Stimulated activated CD8-positive, alpha-beta memory T cell treated with anti-CD3 and anti-CD28 coated beads, Interleukin-12 subunit alpha, Interleukin-12 subunit beta, amount 100 ng/mL, for 24 hours (primary cell): ENCODE data around the gene UBE2Z.
"Not testable (repeated sequence)": the region's sequence is repeated elsewhere in the genome, so short reads cannot be mapped to it uniquely, and the experiment has no call there.

Source experiments
- DNase-seq: peaks from one replicate; pipeline ENCODE4 v3.0.0-alpha.2; 2020; ENCODE audit errors: extremely low read depth

UBE2Z gene

DNA sequence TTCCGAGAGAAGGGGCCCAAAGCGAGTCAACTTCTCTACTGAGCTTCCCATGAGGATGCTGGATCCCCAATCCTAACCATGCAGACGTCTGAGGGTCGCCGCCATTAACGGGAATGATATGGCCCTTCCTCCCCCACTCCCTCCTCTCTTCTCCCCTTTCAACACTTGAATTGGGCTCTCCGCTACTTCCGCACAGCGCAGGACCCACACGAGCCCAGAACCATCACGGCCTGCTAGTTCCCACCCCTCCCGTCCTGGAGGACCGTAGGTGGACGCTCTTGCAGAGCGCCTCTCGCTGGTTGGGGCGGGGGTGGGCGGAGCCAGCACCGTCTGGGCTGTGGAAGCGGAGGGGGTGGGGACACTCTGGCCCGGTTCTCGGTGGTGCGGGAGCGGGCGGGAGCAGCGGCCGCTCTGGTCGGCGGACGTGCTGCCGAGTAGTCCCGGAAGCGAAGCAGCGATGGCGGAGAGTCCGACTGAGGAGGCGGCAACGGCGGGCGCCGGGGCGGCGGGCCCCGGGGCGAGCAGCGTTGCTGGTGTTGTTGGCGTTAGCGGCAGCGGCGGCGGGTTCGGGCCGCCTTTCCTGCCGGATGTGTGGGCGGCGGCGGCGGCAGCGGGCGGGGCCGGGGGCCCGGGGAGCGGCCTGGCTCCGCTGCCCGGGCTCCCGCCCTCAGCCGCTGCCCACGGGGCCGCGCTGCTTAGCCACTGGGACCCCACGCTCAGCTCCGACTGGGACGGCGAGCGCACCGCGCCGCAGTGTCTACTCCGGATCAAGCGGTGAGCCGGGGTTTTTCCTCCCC is at the start of gene UBE2Z:
Gene UBE2Z, plus strand, starts transcription at position 361 of the 797 bp plus-strand sequence. Its CDS starts 97 bp downstream, at position 458.
- peak; percentile 79 for DNase-seq

- DNase-seq: no peak
Measured at GRCh38 chr17:48860034-48860433, 48.2 kb upstream of the UBE2Z start.

DNA sequence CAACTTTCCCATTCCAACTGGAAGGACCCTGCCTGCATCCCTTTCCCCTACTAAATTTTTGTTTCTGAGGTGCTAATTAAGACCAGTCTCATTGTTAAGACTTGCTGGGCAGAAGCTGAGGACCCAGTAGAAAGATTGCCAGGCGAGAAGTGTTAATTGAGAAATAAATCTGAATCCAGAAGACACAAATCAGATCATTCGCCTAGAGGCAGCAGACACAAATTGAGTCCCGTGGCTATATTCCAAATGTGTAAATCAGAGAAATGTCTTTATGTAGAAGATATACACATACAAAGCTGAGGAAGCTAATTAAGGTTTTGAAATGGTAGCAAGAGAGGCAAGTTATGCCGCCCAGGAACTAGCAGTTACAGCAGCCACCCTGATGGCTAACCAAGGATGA is 47.8 kb upstream of the UBE2Z start:
- DNase-seq: no peak

DNA sequence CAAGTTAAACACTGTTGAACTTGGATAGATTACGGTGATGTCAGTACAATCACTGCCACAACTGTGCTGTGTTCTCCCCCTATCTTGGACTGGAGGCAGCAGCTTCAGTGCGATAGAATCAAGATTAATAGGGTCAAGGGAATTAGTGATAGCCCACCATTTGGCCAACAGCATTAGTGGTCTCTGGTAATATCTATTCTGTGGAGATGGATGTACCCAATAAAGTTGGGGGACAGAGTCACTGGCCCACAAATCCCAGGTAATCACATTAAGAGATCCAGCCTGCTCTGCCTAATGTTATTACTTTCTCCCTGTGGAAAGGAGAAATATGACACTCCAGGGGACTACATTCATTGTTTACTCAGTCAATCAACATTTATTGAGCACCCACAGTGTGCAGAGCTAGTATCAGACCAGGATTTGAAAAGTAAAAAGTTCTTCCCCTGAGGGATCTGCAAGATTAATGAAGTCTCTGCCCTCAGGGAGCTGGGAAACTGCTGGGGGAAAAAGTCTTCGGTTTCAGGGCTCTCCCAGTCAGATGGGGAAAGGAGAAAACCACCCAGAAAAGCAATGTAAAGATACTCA is 39.2 kb upstream of the UBE2Z start:
- DNase-seq: no peak

GRCh38 chr17:48869821-48870318 is 38.3 kb upstream of the UBE2Z start:
- no peak for DNase-seq

GRCh38 chr17:48871035-48871550 is 37.1 kb upstream of the UBE2Z start:
- DNase-seq: no peak

- no peak for DNase-seq
Measured at GRCh38 chr17:48871551-48872351, 36.5 kb upstream of the UBE2Z start.

DNA sequence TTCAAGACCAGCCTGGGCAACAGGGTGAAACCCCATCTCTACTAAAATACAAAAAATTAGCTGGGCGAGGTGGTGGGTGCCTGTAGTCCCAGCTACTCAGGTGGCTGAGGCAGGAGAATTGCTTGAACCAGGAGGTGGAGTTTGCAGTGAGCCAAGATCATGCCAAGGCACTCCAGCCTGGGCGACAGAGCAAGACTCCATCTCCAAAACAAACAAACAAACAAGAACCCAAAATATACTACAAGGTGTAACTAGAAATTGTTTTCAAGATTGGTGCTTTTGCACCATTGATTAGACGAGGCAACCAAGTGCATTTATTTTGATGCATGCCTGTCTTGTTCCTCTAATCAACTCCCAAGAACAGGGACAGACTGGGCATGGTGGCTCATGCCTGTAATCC is 35.8 kb upstream of the UBE2Z start:
- DNase-seq: not testable (repeated sequence)

- DNase-seq: no peak
Measured at GRCh38 chr17:48873209-48873608, 35.0 kb upstream of the UBE2Z start.

DNA sequence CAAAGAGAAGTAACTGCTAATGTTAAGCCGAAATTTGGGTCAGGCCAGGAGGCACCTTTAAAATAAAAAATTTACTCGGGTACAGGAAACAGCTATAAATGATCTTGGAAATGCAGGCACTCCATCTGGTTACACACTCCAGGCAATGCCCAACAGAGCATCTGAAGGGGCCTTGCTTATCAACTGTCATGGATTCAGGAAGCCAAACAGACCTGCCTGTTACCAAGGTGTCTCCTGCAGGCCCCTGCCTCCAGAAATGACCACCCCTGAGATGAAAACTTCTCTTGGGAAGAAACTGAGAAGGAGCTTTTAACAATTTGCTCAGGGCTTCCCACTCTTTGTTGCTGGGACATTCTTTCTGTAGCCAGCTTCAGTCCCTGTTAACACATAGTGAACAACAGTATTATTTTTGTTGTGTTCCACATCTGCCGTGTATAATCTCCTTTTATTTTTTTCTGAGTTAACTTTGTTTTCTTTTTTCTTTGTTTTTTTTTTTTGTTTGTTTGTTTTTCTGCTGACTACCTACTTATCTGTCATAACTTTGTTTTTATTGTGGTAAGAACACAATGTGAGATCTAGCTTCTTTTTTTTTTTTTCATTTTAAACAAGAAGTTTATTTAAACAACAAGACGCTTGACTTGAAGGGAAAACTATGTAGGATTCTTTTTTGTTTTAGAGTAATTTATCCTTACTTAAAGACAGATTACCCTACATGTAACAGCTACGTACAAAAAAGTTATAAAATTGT is 34.3 kb upstream of the UBE2Z start:
- DNase-seq: no peak

DNA sequence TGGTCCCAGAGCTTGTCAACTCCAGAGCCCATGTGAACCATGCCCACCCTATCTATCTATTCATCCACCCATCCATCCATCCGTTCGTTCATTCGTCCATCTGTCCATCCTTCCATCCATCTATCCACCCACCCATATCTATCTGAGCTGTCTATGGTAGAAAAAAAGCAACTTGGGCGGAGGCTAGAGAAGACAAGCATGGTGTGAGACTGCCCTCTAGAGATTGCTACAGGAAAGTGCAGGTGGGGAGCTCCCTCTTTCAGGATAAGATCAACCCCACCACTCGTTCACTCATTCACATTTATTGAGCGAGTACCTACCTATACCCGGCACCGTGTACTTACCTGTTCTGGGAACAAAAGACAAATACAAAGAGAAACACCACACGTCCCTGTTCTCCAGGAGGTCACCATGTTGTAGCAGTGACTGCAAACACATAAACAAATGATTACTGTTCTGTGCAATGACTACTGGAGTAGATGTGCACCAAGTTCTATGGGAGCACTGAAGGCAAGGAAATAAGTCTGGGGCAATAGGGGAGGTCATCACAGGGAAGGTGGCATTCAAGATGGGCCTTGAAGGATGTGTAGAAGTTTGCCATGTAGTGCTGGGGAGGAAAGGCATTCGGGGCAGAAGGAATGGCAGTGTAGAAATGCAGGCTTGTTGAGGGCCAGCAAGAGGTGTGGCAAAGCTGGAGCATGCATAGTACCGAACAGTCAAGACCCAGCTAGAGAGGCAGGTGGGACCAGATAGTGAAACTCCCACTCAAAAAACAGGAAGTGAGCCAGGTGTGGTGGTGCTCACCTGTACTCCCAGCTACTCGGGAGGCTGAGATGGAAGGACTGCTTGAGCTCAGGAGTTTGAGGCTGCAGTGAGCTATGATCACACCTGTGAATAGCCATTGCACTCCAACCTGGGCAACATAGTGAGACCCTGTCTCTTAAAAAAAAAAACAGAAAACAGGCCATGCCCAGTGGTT is 29.0 kb upstream of the UBE2Z start:
- DNase-seq: peak; percentile 7

GRCh38 chr17:48882272-48882671 is 25.9 kb upstream of the UBE2Z start:
- no peak for DNase-seq

- no peak for DNase-seq
Measured at GRCh38 chr17:48883171-48883570, 25.0 kb upstream of the UBE2Z start.

- no peak for DNase-seq
Measured at GRCh38 chr17:48890086-48890485, 18.1 kb upstream of the UBE2Z start.

DNA sequence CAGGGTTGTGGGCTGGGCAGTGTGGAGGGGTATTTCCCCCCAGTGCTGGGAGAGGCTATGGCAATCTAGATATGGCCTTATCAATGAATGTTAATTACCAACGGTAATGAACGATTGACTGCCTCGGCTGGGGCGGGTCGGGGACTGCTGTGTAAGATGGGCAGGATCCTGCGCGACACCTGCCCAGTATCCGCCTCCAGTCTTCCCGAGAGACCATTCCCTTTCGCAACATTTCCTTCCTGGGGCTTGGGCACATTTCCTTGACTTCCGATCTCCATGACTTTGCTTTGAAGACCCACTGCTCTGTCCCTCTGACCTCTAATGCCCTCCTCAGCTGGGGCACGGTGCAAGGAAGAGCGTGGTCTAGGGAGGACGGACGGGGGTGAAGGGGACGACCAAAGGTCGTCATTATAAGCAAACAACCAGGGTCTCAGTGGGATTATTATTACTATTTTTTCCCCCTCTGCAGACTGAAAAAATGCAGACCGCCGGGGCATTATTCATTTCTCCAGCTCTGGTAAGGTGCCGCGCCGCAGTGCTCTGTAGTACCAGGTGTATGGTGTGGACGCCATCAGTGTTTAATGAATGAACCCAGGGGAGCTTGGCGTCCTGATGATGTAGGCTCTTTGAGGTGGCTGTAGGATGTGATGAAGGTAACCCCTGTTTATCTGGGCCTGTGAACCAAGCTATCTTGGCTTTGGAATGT is 15.1 kb upstream of the UBE2Z start:
- no peak for DNase-seq

DNA sequence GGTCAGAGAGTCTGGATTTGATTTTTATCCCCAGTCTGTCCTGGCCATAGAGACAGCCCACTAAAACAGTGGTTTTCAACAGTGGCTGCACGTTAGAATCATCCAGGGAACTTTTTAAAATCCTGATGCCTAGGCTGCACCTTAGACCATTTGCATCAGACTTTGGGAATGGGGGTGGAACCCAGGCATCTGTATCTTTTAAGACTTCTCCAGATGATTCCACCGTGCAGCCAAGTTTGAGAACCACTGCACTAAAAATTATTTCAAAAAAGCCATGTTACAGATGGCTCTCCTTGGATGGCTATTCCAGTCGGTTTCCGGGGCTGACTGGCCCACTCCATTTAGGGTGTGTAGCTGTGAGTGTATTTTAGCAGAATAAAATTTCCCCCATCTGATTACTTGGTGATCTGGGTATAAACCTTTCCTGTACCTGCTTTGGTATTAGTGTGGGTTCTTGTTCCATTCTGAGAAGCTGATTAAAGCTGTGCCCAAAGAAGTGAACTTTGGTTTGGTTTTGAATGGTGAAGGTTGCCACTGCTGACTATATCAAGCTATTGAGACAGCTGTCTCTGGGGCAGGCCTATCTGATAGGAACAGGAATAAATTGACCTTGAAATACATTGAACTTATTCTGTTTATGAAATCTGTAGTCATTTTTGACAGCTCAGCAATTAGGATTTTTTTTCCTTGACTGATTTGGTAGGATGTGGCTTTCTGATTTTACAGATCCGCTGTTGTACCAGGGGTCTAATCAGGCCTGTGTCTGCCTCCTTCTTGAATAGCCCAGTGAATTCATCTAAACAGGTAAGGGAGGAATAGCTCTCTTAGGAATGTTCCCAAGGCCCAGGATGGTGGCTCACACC is 14.3 kb upstream of the UBE2Z start:
- DNase-seq: no peak

- no peak for DNase-seq
Measured at GRCh38 chr17:48894886-48895285, 13.3 kb upstream of the UBE2Z start.

DNA sequence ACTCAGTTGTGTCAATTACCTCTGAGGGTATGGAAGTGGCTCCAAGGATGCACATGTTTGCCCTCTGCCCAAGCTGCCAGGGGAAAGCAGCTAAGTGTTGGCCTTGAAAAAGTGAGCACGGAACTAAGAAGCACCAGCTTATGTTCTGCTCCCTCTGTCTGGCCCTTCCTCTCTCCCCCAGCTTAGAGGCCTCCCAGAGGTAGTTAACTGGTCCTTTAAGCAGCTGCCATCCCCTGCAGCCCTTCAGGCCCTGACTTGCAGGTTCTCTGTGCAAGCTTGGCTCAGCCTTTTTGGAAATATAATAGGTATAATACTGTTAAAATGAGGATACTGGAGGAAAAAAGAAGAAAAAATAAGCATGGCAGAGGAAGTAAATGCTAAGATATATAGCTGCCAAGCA is 7.0 kb upstream of the UBE2Z start:
- no peak for DNase-seq

DNA sequence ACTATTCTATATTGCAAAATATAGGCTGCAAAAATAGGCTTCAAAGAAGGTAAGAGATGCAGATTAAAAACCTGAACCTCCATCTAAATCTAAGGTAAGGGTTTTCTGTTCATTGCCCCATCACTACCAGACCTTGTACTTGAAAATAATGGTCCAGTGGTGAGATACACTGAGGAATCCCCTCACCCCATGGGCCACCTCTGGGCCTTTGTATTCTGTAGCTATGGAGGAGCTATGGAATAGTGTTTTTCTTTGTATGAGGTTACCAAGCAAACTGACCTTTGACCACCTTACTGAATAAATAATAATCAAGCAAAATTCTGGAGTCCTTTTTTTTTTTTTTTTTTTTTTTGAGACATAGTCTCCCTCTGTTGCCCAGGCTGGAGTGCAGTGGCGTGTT is 4.8 kb upstream of the UBE2Z start:
- no peak for DNase-seq
